Smooth muscle cell (in vitro differentiated cells): Measurements from ENCODE around the gene ANK2. TPM values are rescaled to one million over a fixed set of nuclear protein-coding genes. Genes with fewer than 3 reads are reported as not detected.

ENCODE experiments used
- DNase-seq: peaks from one replicate; lab custom pipeline; 2025; ENCODE audit not compliant: unreplicated experiment; lab: John Stamatoyannopoulos, UW
- H2AFZ ChIP-seq: fragments of 200-600 bp; sonication (generic); 2 replicates; pipeline ENCODE4 v1.6.0; 2016; ENCODE audit warnings: antibody characterized with exemption, low read depth, mild to moderate bottlenecking
- H3F3A ChIP-seq: fragments of 200-600 bp; sonication (generic); 2 replicates; pipeline ENCODE4 v1.6.0; 2017; ENCODE audit warnings: antibody characterized with exemption, low read depth
- H3K27ac ChIP-seq: fragments of 200-600 bp; sonication (generic); 2 replicates; pipeline ENCODE4 v1.5.1; 2016; ENCODE audit warnings: low read depth, mild to moderate bottlenecking
- H3K27me3 ChIP-seq: fragments of 200-600 bp; sonication (generic); 2 replicates; pipeline ENCODE4 v1.6.1; 2016; ENCODE audit warnings: low read depth, mild to moderate bottlenecking
- H3K36me3 ChIP-seq: fragments of 200-600 bp; sonication (generic); 2 replicates; pipeline ENCODE4 v1.5.1; 2016; ENCODE audit warnings: low read depth
- H3K4me1 ChIP-seq: fragments of 200-600 bp; sonication (generic); 2 replicates; pipeline ENCODE4 v1.5.1; 2016; ENCODE audit warnings: low read depth
- H3K4me2 ChIP-seq: fragments of 200-600 bp; sonication (generic); 2 replicates; pipeline ENCODE4 v1.6.0; 2016; ENCODE audit warnings: mild to moderate bottlenecking
- H3K4me3 ChIP-seq: fragments of 200-600 bp; sonication (generic); 2 replicates; pipeline ENCODE4 v1.5.1; 2016; ENCODE audit warnings: mild to moderate bottlenecking
- H3K79me2 ChIP-seq: fragments of 200-600 bp; sonication (generic); 2 replicates; pipeline ENCODE4 v1.6.0; 2016; ENCODE audit warnings: low read depth, mild to moderate bottlenecking
- H3K9ac ChIP-seq: fragments of 200-600 bp; sonication (generic); 2 replicates; pipeline ENCODE4 v1.6.0; 2016; ENCODE audit warnings: low read depth
- H3K9me3 ChIP-seq: fragments of 200-600 bp; sonication (generic); replicated peaks from 2 replicates; pipeline ENCODE4 v1.5.1; 2016; ENCODE audit warnings: low read depth
- H4K20me1 ChIP-seq: fragments of 200-600 bp; sonication (generic); 2 replicates; pipeline ENCODE4 v1.6.0; 2016; ENCODE audit warnings: low read depth
- WGBS: methylation state at CpG from one replicate; pipeline ENCODE4 v1.1.7; 2016; ENCODE audit warnings: low lambda C conversion rate; 5-methylcytosine and 5-hydroxymethylcytosine counted together
- polyA plus RNA-seq: library from polyadenylated mRNA; unstranded; fragments of >200 nt; fragmentation: Nextera tagmentation; extraction: Ambion mirVana; gene quantifications from 2 replicates; pipeline ENCODE4 v1.2.1, GENCODE V29; 2016
- total RNA-seq: library from RNA; depleted of rRNA; stranded (reverse); fragments of >200 nt; gene quantifications from 2 replicates; pipeline ENCODE4 v1.2.3, GENCODE V29; 2014
- TF ChIP-seq, protein P1 (sequence below): fragments of 200-600 bp; sonication (generic); IDR thresholded peaks from 2 replicates; pipeline ENCODE4 v1.5.1; 2017; ENCODE audit warnings: borderline replicate concordance, mild to moderate bottlenecking, antibody characterized with exemption; ENCODE audit not compliant: insufficient read depth, poor library complexity, severe bottlenecking

The ANK2 gene
- total and polyA plus RNA-seq, 2 experiments from 2014 or later: 2.2 to 8.1 TPM

DNA sequence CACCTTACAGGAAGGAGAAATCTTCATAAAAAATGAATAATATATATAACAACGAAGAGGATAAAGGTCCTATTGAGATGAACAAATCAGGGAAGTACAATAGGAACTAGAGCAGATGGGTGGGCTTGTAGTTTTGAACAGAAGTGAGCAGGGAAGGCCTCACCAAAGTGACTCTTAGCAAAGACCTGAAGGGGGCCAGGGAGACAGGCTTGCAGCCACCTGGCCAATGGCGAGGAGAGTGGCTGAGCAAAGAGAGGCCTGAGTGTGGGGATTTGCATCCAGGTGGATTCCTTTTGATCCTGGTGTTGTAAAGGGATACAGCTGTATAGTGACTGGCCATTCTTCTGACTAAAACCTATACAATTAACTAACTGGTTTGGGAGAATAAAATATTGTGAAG, 358.0 kb downstream of the ANK2 start:
- H3K9me3 ChIP-seq: no peaks in the 10 kb centered on the region
- H3K27ac ChIP-seq: no peak overlapping the region
- H4K20me1 ChIP-seq: no peaks in the 10 kb centered on the region
- H3F3A ChIP-seq: no peaks in the 10 kb centered on the region
- TF ChIP-seq, protein P1, sequence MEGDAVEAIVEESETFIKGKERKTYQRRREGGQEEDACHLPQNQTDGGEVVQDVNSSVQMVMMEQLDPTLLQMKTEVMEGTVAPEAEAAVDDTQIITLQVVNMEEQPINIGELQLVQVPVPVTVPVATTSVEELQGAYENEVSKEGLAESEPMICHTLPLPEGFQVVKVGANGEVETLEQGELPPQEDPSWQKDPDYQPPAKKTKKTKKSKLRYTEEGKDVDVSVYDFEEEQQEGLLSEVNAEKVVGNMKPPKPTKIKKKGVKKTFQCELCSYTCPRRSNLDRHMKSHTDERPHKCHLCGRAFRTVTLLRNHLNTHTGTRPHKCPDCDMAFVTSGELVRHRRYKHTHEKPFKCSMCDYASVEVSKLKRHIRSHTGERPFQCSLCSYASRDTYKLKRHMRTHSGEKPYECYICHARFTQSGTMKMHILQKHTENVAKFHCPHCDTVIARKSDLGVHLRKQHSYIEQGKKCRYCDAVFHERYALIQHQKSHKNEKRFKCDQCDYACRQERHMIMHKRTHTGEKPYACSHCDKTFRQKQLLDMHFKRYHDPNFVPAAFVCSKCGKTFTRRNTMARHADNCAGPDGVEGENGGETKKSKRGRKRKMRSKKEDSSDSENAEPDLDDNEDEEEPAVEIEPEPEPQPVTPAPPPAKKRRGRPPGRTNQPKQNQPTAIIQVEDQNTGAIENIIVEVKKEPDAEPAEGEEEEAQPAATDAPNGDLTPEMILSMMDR: no peak
- 62% methylated on average over 2 of the region's 2 CpGs for WGBS
- no peaks in the 10 kb centered on the region for H3K27me3 ChIP-seq
- H3K4me2 ChIP-seq: no peak overlapping the region
- no peak overlapping the region for H2AFZ ChIP-seq
- no peaks in the 10 kb centered on the region for H3K4me1 ChIP-seq
- H3K4me3 ChIP-seq: no peak overlapping the region
- H3K36me3 ChIP-seq: no peaks in the 10 kb centered on the region
- no peaks in the 10 kb centered on the region for H3K79me2 ChIP-seq
- H3K9ac ChIP-seq: no peak overlapping the region
- DNase-seq: no peak

DNA sequence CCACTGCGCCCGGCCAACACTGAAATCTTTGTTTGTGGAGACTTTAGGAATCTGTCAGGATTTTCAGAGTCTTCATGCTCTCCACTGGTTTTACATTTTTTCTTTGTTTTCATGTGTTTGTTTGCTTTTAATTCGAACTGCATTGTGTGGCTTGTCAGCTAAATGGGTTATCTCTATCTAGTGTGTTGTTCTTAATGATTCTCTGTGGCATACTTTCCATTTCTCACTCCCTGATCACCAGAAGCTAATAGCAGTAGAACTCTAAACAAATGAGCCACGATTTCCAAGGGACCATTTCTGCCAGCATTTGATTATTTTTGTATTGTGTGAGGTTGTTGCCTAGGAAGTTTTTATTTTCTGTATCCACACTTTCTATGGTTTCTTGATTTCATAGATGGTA, 359.7 kb downstream of the ANK2 start:
- no peak for DNase-seq
- 72% methylated on average over 4 of the region's 4 CpGs for WGBS
- TF ChIP-seq, protein P1: no peak

DNA sequence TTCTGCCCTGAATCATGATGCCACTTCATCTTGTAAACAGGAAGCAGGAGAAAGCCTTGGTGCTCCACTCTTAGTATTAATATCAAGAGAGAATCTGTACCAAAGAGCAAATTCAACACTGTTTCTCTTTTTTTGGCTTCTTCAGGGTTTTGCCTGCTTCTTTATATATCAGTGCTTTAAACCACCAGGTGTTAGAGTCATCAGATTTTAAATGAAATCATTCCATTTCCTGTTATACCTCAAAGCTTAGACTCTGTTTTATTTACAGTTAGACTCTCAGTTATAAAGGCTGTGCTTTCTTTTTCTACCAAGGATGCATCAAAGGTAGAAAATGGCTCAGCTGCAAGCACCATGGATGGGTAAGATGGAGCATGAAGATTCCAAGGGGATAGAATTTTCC, 361.2 kb downstream of the ANK2 start:
- no peak overlapping the region for H3K4me2 ChIP-seq
- no peaks in the 10 kb centered on the region for H3K9me3 ChIP-seq
- no peaks in the 10 kb centered on the region for H4K20me1 ChIP-seq
- DNase-seq: no peak
- H3F3A ChIP-seq: no peaks in the 10 kb centered on the region
- no peak overlapping the region for H3K9ac ChIP-seq
- TF ChIP-seq, protein P1: no peak
- H3K27me3 ChIP-seq: no peaks in the 10 kb centered on the region
- H3K4me1 ChIP-seq: no peaks in the 10 kb centered on the region
- no peaks in the 10 kb centered on the region for H3K79me2 ChIP-seq
- H2AFZ ChIP-seq: no peak overlapping the region
- no peak overlapping the region for H3K27ac ChIP-seq
- no peak overlapping the region for H3K4me3 ChIP-seq
- H3K36me3 ChIP-seq: no peaks in the 10 kb centered on the region

More for the DNA sequence above, 359.7 kb downstream of the ANK2 start:
- Histone ChIP-seq H4K20me1 (no peaks in the 10 kb centered on the region), H3K4me3 (no peak overlapping the region), H3K36me3 (no peaks in the 10 kb centered on the region), H3F3A (no peaks in the 10 kb centered on the region), H3K27me3 (no peaks in the 10 kb centered on the region), H3K27ac (no peak overlapping the region), H2AFZ (no peak overlapping the region), H3K4me1 (no peaks in the 10 kb centered on the region), H3K9ac (no peak overlapping the region), H3K4me2 (no peak overlapping the region), H3K79me2 (no peaks in the 10 kb centered on the region), H3K9me3 (no peaks in the 10 kb centered on the region)

DNA sequence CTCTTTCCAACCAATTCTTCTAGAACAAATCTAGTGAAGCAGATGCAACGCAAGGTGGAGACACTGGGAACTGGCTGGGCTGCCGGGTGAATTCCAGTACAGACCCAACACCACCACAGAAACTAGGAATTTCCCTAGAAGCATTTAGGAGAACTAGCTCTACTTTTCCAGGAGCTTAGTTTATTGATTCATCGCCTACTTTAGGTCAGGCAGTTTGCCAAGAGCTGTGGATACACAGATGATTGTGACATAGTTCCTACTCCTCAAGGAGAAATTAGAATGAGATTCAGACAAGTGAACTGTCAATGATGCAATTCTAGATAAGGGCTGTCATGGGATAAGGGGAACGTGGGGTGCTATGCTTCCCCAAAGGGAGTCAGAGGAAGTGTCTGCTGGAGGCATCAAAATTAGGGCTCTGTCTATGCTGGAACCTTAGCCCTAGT, 362.1 kb downstream of the ANK2 start:
- no peak for DNase-seq
- Histone ChIP-seq H2AFZ (no peak overlapping the region), H3K4me3 (no peak overlapping the region), H4K20me1 (no peaks in the 10 kb centered on the region), H3K36me3 (no peaks in the 10 kb centered on the region), H3K79me2 (no peaks in the 10 kb centered on the region), H3K27me3 (no peaks in the 10 kb centered on the region), H3K4me2 (no peak overlapping the region), H3F3A (no peaks in the 10 kb centered on the region), H3K27ac (no peak overlapping the region), H3K4me1 (no peaks in the 10 kb centered on the region), H3K9me3 (no peaks in the 10 kb centered on the region), H3K9ac (no peak overlapping the region)
- 38% methylated on average over 4 of the region's 4 CpGs for WGBS
- TF ChIP-seq, protein P1: peak; percentile 17
